GM06990 (cell line): ENCODE data around the gene GPR22.

ENCODE experiments used
- DNase-seq: peaks from one replicate; pipeline ENCODE4 v3.0.0-alpha.2; 2011; ENCODE audit not compliant: insufficient read length; ENCODE audit errors: extremely low read depth
- H3K27me3 ChIP-seq: replicated peaks from 2 replicates; pipeline ENCODE4 v1.6.0; 2011; ENCODE audit warnings: low read length; ENCODE audit not compliant: control insufficient read depth, insufficient read depth
- H3K36me3 ChIP-seq: 2 replicates; pipeline ENCODE4 v1.5.1; 2011; ENCODE audit warnings: low read length; ENCODE audit not compliant: control insufficient read depth, insufficient read depth
- H3K4me3 ChIP-seq: replicated peaks from 2 replicates; pipeline ENCODE4 v1.5.1; 2011; ENCODE audit warnings: low read depth, mild to moderate bottlenecking, control low read depth, low read length
- TF ChIP-seq, protein P1 (sequence below): IDR thresholded peaks from 2 replicates; pipeline ENCODE4 v1.5.1; 2011; ENCODE audit warnings: low read length, control low read depth, mild to moderate bottlenecking, inconsistent platforms; ENCODE audit not compliant: insufficient read depth, poor library complexity, severe bottlenecking

GPR22 gene

DNA sequence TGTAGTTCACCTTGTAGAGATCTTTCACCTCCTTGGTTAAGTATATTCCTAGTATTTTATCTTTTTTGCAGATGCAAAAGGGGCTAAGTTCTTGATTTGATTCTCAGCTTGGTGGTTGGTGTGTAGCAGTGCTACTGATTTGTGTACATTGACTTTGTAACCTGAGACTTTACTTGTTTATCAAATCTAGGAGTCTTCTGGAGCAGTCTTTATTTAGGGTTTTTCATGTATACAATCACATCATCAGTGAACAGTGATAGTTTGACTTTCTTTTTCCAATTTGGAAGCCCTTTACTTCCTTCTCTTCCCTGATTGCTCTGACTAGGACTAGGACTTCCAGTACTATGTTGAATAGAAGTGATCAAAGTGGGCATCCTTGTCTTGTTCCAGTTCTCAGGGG, 33.8 kb downstream of the GPR22 start:
- DNase-seq: no peak
- TF ChIP-seq, protein P1, sequence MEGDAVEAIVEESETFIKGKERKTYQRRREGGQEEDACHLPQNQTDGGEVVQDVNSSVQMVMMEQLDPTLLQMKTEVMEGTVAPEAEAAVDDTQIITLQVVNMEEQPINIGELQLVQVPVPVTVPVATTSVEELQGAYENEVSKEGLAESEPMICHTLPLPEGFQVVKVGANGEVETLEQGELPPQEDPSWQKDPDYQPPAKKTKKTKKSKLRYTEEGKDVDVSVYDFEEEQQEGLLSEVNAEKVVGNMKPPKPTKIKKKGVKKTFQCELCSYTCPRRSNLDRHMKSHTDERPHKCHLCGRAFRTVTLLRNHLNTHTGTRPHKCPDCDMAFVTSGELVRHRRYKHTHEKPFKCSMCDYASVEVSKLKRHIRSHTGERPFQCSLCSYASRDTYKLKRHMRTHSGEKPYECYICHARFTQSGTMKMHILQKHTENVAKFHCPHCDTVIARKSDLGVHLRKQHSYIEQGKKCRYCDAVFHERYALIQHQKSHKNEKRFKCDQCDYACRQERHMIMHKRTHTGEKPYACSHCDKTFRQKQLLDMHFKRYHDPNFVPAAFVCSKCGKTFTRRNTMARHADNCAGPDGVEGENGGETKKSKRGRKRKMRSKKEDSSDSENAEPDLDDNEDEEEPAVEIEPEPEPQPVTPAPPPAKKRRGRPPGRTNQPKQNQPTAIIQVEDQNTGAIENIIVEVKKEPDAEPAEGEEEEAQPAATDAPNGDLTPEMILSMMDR: no peak
- Histone ChIP-seq H3K27me3 (no peaks in the 10 kb centered on the region), H3K36me3 (no peaks in the 10 kb centered on the region; the same call in 1 of the 2 replicates), H3K4me3 (no peak overlapping the region)

GRCh38 chr7:107505362-107505761, 35.5 kb downstream of the GPR22 start:
- TF ChIP-seq, protein P1: no peak
- no peak overlapping the region for H3K4me3 ChIP-seq
- H3K27me3 ChIP-seq: no peaks in the 10 kb centered on the region
- no peaks in the 10 kb centered on the region; the same call in 1 of the 2 replicates for H3K36me3 ChIP-seq
- DNase-seq: no peak

GRCh38 chr7:107505997-107506673, 36.3 kb downstream of the GPR22 start:
- no peak for DNase-seq
- TF ChIP-seq, protein P1: no peak

DNA sequence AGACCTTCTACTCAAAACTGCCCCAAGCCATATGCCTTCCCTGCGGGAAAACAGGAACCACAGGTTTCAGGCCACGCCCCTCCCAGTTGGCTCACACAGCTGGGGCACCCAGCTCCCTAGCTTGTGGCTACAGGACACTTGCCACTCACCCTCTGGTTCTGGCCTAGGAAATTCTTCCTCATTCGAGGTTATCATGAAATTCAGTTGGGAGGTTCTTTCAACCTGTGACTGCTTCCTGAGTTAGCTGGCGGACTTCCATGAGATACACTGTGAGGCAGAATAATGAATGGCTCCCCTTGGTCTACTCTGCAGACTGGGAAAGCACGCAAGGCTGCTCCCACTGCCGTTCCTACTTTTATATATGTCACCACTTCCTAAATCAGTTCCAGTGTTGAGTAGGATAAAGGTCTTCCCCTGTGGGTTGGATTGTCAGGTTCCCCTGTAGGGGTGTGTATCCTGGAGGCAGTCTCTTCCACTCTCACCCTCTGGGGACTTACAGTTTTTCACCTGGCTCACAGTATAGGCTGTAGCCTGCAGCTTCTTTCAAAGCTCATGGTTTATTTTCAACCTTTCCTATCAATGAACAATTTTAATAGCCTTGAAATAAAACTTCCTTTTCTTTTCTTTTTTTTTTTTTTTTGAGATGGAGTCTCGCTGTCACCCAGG, 37.0 kb downstream of the GPR22 start:
- H3K36me3 ChIP-seq: no peaks in the 10 kb centered on the region; the same call in 1 of the 2 replicates
- no peaks in the 10 kb centered on the region for H3K27me3 ChIP-seq
- no peak for DNase-seq
- H3K4me3 ChIP-seq: no peak overlapping the region
- TF ChIP-seq, protein P1: no peak

More at GRCh38 chr7:107505997-107506673, 36.3 kb downstream of the GPR22 start:
- Histone ChIP-seq H3K27me3 (no peaks in the 10 kb centered on the region), H3K4me3 (no peak overlapping the region), H3K36me3 (no peaks in the 10 kb centered on the region; the same call in 1 of the 2 replicates)
